Omental fat pad (tissue), 4 donors: ENCODE measurements around the gene FOSL2. TPM values are rescaled to one million over a fixed set of nuclear protein-coding genes. Genes with fewer than 3 reads are reported as not detected.

Experiments used
- ATAC-seq: fragments of 150-250 bp; one replicate; pipeline ENCODE4 v1.9.1; 2016; ENCODE audit warnings: mild to moderate bottlenecking, moderate library complexity; ENCODE audit not compliant: low FRiP score
- DNase-seq: peaks from one replicate; pipeline ENCODE4 v3.0.0-alpha.2; 2019; ENCODE audit warnings: low spot score
- CTCF ChIP-seq, 3 donors: fragments of 450-650 bp; IDR thresholded peaks; one replicate each; pipeline ENCODE4 v1.5.1; 2016 to 2017; ENCODE audit warnings: antibody characterized with exemption in 3 of 3, mild to moderate bottlenecking in 3 of 3, moderate library complexity in 2 of 3
- small RNA-seq: library from RNA; depleted of rRNA; stranded (forward); fragments of <200 nt; gene quantifications from one replicate; pipeline ENCODE3, GENCODE V24; 2016
- total RNA-seq, 4 donors: library from RNA; depleted of rRNA; stranded (reverse); fragments of >200 nt; gene quantifications; one replicate each; pipeline ENCODE4 v1.1.0, GENCODE V29; 2016

Gene FOSL2
- total RNA-seq, 4 donors from 2014 or later: 115 to 350 (median 184) TPM

DNA sequence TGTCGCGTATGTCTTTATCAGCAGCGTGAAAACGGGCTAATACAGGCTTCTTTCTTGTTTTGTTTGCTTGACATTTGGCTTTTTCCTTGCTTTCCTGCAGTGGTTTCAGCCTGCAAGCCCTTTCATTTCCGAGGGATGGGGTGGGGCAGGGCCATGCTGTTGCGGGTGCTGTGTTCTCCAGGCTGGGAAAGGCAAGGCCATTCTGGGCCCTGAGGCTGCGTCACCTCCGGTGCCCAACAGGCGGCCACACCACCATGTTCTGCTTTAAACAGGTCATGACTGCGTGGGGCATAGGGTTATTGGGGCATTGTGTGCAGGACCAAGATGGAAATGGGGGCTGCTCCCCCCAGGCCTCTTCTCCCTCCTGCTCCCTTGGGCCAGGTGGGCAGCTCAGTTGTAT lies 64.6 kb downstream of the FOSL2 start:
- ATAC-seq: no peak
- no peak for DNase-seq
- TF ChIP-seq CTCF (IDR thresholded peaks at IDR 0.05): no peak

DNA sequence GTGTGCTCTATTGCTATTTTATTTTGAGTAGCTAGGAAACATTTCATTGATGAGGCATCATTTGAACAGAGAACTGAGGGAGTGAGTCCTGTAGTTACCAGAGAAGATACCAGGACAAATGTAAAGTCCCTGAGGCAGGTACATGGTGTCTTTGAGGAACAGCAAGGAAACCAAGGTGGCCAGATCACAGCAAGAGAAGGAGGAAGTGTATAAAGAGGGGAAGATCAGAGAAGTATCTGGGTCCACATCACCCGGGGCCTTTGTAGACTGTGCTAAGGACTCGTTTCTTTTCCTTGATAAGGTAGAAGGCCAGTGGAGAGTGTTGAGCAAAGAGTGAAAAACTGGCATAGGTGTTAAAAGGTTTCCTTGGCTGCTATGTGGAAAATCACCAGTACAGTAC lies 68.4 kb downstream of the FOSL2 start:
- ATAC-seq: no peak
- DNase-seq: no peak
- TF ChIP-seq CTCF (IDR thresholded peaks at IDR 0.05): no peak

DNA sequence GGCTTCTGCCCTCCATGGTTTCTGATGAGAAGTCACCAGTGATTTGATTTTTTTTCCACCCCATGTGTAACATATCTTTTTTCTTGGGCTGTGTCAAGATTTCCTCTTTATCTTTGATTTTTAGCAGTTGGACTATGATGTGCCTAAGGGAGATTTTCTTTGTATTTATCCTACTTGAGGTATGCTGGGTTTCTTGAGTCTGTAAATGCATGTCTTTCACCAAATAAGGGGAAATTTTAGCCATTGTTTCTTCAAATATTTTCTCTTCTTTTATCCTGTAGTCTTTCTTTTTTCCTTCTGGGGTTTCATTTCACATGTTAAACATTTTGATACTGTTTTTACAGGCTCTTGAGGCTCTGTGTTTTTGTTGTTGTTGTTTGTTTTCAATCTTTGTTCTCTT lies 69.5 kb downstream of the FOSL2 start:
- no peak for ATAC-seq
- DNase-seq: no peak
- no peak for TF ChIP-seq CTCF (IDR thresholded peaks at IDR 0.05)

DNA sequence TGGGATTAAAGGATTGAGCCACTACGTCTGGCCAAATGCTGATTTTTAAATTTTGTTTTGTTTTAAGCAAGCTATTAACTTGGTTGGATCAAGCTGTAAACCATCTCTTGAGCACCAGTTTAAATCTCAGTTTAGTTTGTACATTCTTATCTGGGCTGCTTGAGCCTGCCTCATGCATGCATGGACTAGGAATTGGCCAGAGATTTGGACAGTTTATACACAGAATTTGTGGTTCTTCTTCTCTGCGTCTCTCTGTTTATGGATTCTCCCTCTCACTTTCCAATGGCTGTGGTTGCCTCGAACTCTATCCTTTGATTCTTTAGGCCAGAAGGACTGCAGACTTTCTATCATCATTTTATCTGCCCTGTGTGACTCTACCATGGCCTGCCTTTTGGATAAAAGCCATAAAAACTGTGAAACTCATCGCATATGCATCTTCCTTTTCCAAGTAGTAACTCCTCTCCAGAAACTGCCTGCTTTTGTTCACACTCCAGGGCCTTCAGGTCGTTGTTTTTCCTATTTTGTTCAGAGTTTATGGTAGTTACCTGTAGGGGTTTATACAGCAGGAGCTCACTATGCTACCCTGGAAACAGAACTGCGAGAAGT lies 70.7 kb downstream of the FOSL2 start:
- TF ChIP-seq CTCF (IDR thresholded peaks at IDR 0.05): no peak
- DNase-seq: no peak
- ATAC-seq: no peak

GRCh38 chr2:28463893-28464292 lies 71.2 kb downstream of the FOSL2 start:
- no peak for TF ChIP-seq CTCF (IDR thresholded peaks at IDR 0.05)
- DNase-seq (no peak), ATAC-seq (no peak)

- no peak for ATAC-seq
- TF ChIP-seq CTCF (IDR thresholded peaks at IDR 0.05): no peak
- DNase-seq: no peak
These were observed 72.7 kb downstream of the FOSL2 start for GRCh38 chr2:28465148-28465885.

Small RNA genes lying within 50 kb of the gene (small RNA-seq; reads per million reads assigned to genes)
- gene AC104695.3: not detected
- not detected for gene SNRPGP7

Other genes with a start within 250 kb of the FOSL2 start
- gene PLB1, start 103.2 kb downstream of the FOSL2 start, total RNA-seq: 10 to 100 TPM in 2 of 4 donors, 1 to 10 TPM in 2; 6.3 to 15.4 (median 10.9) TPM